H9 (cell line): ENCODE data around the gene MARK2. TPM values are rescaled to one million over a fixed set of nuclear protein-coding genes. Genes with fewer than 3 reads are reported as not detected.
A peak's percentile ranks its signal among the peaks of the same experiment; 100 is the strongest.

Experiments used
- DNase-seq: peaks from one replicate; pipeline ENCODE4 v3.0.0-alpha.2; 2017
- H2AFZ ChIP-seq: one replicate; pipeline ENCODE4 v1.6.1; 2013; ENCODE audit warnings: mild to moderate bottlenecking, low read length, control low read depth, moderate library complexity
- H2AK5ac ChIP-seq: 2 replicates; pipeline ENCODE4 v1.6.1; 2013; ENCODE audit warnings: low read length, control low read depth, mixed read lengths; ENCODE audit not compliant: insufficient read length
- H2BK120ac ChIP-seq: one replicate; pipeline ENCODE4 v1.6.1; 2013; ENCODE audit warnings: low read depth, mild to moderate bottlenecking, low read length, control low read depth, inconsistent platforms; ENCODE audit not compliant: poor library complexity, severe bottlenecking
- H2BK12ac ChIP-seq: 2 replicates; pipeline ENCODE4 v1.6.1; 2013; ENCODE audit warnings: low read length, control low read depth, mixed read lengths, low read depth; ENCODE audit not compliant: insufficient read length
- H2BK15ac ChIP-seq: 2 replicates; pipeline ENCODE4 v1.6.1; 2013; ENCODE audit warnings: low read depth, low read length, control low read depth
- H2BK20ac ChIP-seq: one replicate; pipeline ENCODE4 v1.6.1; 2013; ENCODE audit warnings: low read depth, mild to moderate bottlenecking, low read length, control low read depth, inconsistent platforms; ENCODE audit not compliant: poor library complexity, severe bottlenecking
- H2BK5ac ChIP-seq: 2 replicates; pipeline ENCODE4 v1.6.1; 2013; ENCODE audit warnings: low read length, control low read depth, mixed read lengths; ENCODE audit not compliant: insufficient read length
- H3K14ac ChIP-seq: 2 replicates; pipeline ENCODE4 v1.6.1; 2013; ENCODE audit warnings: low read length, control low read depth; ENCODE audit not compliant: insufficient read depth
- H3K18ac ChIP-seq: 2 replicates; pipeline ENCODE4 v1.6.1; 2013; ENCODE audit warnings: low read depth, mild to moderate bottlenecking, mixed read lengths, low read length, control low read depth; ENCODE audit not compliant: insufficient read length
- H3K23ac ChIP-seq: 2 replicates; pipeline ENCODE4 v1.6.1; 2013; ENCODE audit warnings: low read length, control low read depth, mixed read lengths, low read depth; ENCODE audit not compliant: insufficient read length
- H3K23me2 ChIP-seq: 2 replicates; pipeline ENCODE4 v1.6.1; 2013; ENCODE audit warnings: low read depth, mild to moderate bottlenecking, mixed read lengths, low read length, control low read depth; ENCODE audit not compliant: insufficient read length, poor library complexity, severe bottlenecking
- H3K27ac ChIP-seq: 2 replicates; pipeline ENCODE4 v1.5.1; 2013; ENCODE audit warnings: low read length, control low read depth, mixed read lengths, low read depth; ENCODE audit not compliant: insufficient read length
- H3K27me3 ChIP-seq: 2 replicates; pipeline ENCODE4 v1.6.1; 2013; ENCODE audit warnings: low read length, control low read depth, inconsistent platforms; ENCODE audit not compliant: insufficient read depth
- H3K4ac ChIP-seq: 2 replicates; pipeline ENCODE4 v1.6.1; 2013; ENCODE audit warnings: low read depth, mild to moderate bottlenecking, control low read depth, inconsistent platforms, low read length, moderate library complexity
- H3K4me1 ChIP-seq: 2 replicates; pipeline ENCODE4 v1.6.1; 2013; ENCODE audit warnings: low read length, control low read depth, inconsistent platforms; ENCODE audit not compliant: insufficient read depth
- H3K4me2 ChIP-seq: 2 replicates; pipeline ENCODE4 v1.6.1; 2013; ENCODE audit warnings: low read length, control low read depth, mixed read lengths; ENCODE audit not compliant: insufficient read length, insufficient read depth
- H3K56ac ChIP-seq: 2 replicates; pipeline ENCODE4 v1.6.1; 2013; ENCODE audit warnings: low read depth, mild to moderate bottlenecking, mixed read lengths, low read length, control low read depth; ENCODE audit not compliant: insufficient read length
- H3K79me1 ChIP-seq: 2 replicates; pipeline ENCODE4 v1.6.1; 2013; ENCODE audit warnings: low read depth, mild to moderate bottlenecking, moderate library complexity, low read length, control low read depth, inconsistent platforms; ENCODE audit not compliant: insufficient read depth, poor library complexity, severe bottlenecking
- H3K79me2 ChIP-seq: 2 replicates; pipeline ENCODE4 v1.6.1; 2013; ENCODE audit warnings: low read length, control low read depth, inconsistent platforms; ENCODE audit not compliant: insufficient read depth
- H3K9ac ChIP-seq: 2 replicates; pipeline ENCODE4 v1.6.1; 2013; ENCODE audit warnings: low read length, control low read depth, mixed read lengths; ENCODE audit not compliant: insufficient read length; ENCODE audit errors: extremely low read depth
- H3K9me3 ChIP-seq: one replicate; pipeline ENCODE4 v1.6.1; 2013; ENCODE audit warnings: low read depth, low read length, inconsistent platforms; ENCODE audit not compliant: control insufficient read depth
- H3T11ph ChIP-seq: one replicate; pipeline ENCODE4 v1.6.1; 2013; ENCODE audit warnings: mild to moderate bottlenecking, low read length, control low read depth, inconsistent platforms
- H4K20me1 ChIP-seq: one replicate; pipeline ENCODE4 v1.6.1; 2013; ENCODE audit not compliant: control insufficient read depth, insufficient read length, insufficient read depth
- H4K5ac ChIP-seq: 2 replicates; pipeline ENCODE4 v1.6.1; 2013; ENCODE audit warnings: low read depth, mild to moderate bottlenecking, mixed read lengths, low read length, control low read depth; ENCODE audit not compliant: insufficient read length
- H4K8ac ChIP-seq: replicated peaks from 2 replicates; pipeline ENCODE4 v1.6.1; 2013; ENCODE audit warnings: low read length, control low read depth, mixed read lengths, low read depth; ENCODE audit not compliant: insufficient read length
- H4K91ac ChIP-seq: 2 replicates; pipeline ENCODE4 v1.6.1; 2013; ENCODE audit warnings: low read depth, mild to moderate bottlenecking, moderate library complexity, mixed read lengths, low read length, control low read depth; ENCODE audit not compliant: insufficient read length
- H3K27ac Mint-ChIP-seq, 3 experiments: 2 replicates in 2 of 3; 3 replicates in 1 of 3; pipeline ENCODE4 v1.8.0; 2020 to 2021; ENCODE audit warnings: mixed read lengths in 3 of 3, mild to moderate bottlenecking in 1 of 3, moderate library complexity in 1 of 3
- H3K27me3 Mint-ChIP-seq: 2 replicates; pipeline ENCODE4 v1.8.0; 2021; ENCODE audit warnings: low read depth, mild to moderate bottlenecking, moderate library complexity, mixed read lengths
- H3K36me3 Mint-ChIP-seq, 3 experiments: 2 replicates in 2 of 3; 3 replicates in 1 of 3; pipeline ENCODE4 v1.8.0; 2020 to 2021; ENCODE audit warnings: low read depth in 3 of 3, mixed read lengths in 3 of 3; ENCODE audit not compliant: insufficient read depth in 1 of 3
- H3K4me1 Mint-ChIP-seq, 2 experiments: 2 replicates each; pipeline ENCODE4 v1.8.0; 2020; ENCODE audit warnings: mixed read lengths in 2 of 2
- H3K4me3 Mint-ChIP-seq, 2 experiments: 2 replicates in 1 of 2; 3 replicates in 1 of 2; pipeline ENCODE4 v1.8.0; 2020 to 2021; ENCODE audit warnings: mild to moderate bottlenecking in 2 of 2, mixed read lengths in 2 of 2, moderate library complexity in 1 of 2
- H3K9me3 Mint-ChIP-seq, 2 experiments: 2 replicates in 1 of 2; 3 replicates in 1 of 2; pipeline ENCODE4 v1.8.0; 2020; ENCODE audit warnings: mild to moderate bottlenecking in 2 of 2, mixed read lengths in 2 of 2, moderate library complexity in 1 of 2
- CTCF ChIP-seq: fragments of 200-600 bp; sonication (generic); conservative IDR thresholded peaks from 3 replicates; pipeline ENCODE4 v1.8.0; 2021; ENCODE audit warnings: antibody characterized with exemption, mild to moderate bottlenecking
- WGBS: extraction: QIAGEN DNeasy Blood & Tissue Kit; methylation state at CpG from one replicate; pipeline ENCODE4 v1.1.7; 2013; ENCODE audit warnings: missing lambda C conversion rate, low lambda C conversion rate, mixed read lengths; ENCODE audit not compliant: insufficient read length; ENCODE audit errors: extremely low coverage; 5-methylcytosine and 5-hydroxymethylcytosine counted together
- total RNA-seq: library from RNA; stranded (reverse); gene quantifications from 2 replicates; pipeline ENCODE4 v1.2.1, GENCODE V29; 2021

Gene MARK2
- total RNA-seq, 1 experiment from 2014 or later, result 45.7 TPM

- no peak for TF ChIP-seq CTCF
- no peak for DNase-seq
- Histone ChIP-seq H3K9ac (no peak overlapping the region), H3K4me2 (no peak overlapping the region), H4K5ac (no peak overlapping the region), H3K14ac (no peak overlapping the region), H2BK120ac (no peak overlapping the region), H4K91ac (no peak overlapping the region), H2BK5ac (no peak overlapping the region), H3K27me3 (no peaks in the 10 kb centered on the region), H2BK15ac (no peak overlapping the region), H3T11ph (no peak overlapping the region), H3K27ac (no peak overlapping the region), H3K79me1 (no peaks in the 10 kb centered on the region), H3K79me2 (no peaks in the 10 kb centered on the region), H3K56ac (no peak overlapping the region), H3K23ac (no peak overlapping the region), H2BK12ac (no peak overlapping the region), H4K20me1 (no peaks in the 10 kb centered on the region), H3K4ac (no peak overlapping the region), H3K4me1 (no peaks in the 10 kb centered on the region), H2AFZ (no peak overlapping the region), H2BK20ac (no peak overlapping the region), H3K23me2 (peaks cover 5% of the 10 kb centered on the region), H3K18ac (no peak overlapping the region), H3K9me3 (no peaks in the 10 kb centered on the region), H2AK5ac (no peak overlapping the region), H4K8ac (no peak overlapping the region)
- peaks cover 21% of the 10 kb centered on the region for H3K27me3 Mint-ChIP-seq
- H3K4me1 Mint-ChIP-seq, result peaks cover 13 to 19% of the 10 kb centered on the region in 2 experiments; a peak in 3 of 4 replicates
- WGBS, result no CpG with 5 or more reads among the region's 1 CpG
- H3K4me3 Mint-ChIP-seq, result peak overlapping the region in 1 of 2 experiments; percentile 51; a peak in 1 of 5 replicates
- H3K9me3 Mint-ChIP-seq, result no peaks in the 10 kb centered on the region
- no peak overlapping the region for H3K27ac Mint-ChIP-seq
- no peaks in the 10 kb centered on the region for H3K36me3 Mint-ChIP-seq
Observed at GRCh38 chr11:63933459-63933858, 94.5 kb downstream of the MARK2 start.
